ENCODE results near the gene SLC6A6. TPM values are rescaled to one million over a fixed set of nuclear protein-coding genes. Genes with fewer than 3 reads are reported as not detected.

The SLC6A6 gene
- total RNA-seq, result 10 to 100 TPM; 81.5 to 85.9 TPM

- peak within 1 kb of the TSS; percentile 79 to 83 for H3K4me3 ChIP-seq
- no peaks in the 10 kb centered on the region for H3K27me3 ChIP-seq
- H3K36me3 ChIP-seq, result no peaks in the 10 kb centered on the region
- no peaks in the 10 kb centered on the region for H3K9me3 ChIP-seq
- H3K4me1 ChIP-seq, result peaks cover 0 to 39% of the 10 kb centered on the region in 2 donors
- DNase-seq (ENCODE audit: low spot score), result peak; percentile 98
- peak in 1 of 2 donors; percentile 64 for TF ChIP-seq CTCF (IDR thresholded peaks at IDR 0.05)
- H3K27ac ChIP-seq, result peak within 1 kb of the TSS; percentile 92 to 94
These were observed at the start of gene SLC6A6 for GRCh38 chr3:14402304-14402811. Gene SLC6A6, plus strand, starts transcription at chr3:14402606. Its CDS starts 41,029 bp downstream, at chr3:14443635.

- TF ChIP-seq CTCF (IDR thresholded peaks at IDR 0.05), result no peak
- H3K9me3 ChIP-seq, result no peaks in the 10 kb centered on the region
- H3K27me3 ChIP-seq, result no peaks in the 10 kb centered on the region
- no peaks in the 10 kb centered on the region for H3K4me1 ChIP-seq
- no peak overlapping the region for H3K27ac ChIP-seq
- H3K36me3 ChIP-seq, result no peaks in the 10 kb centered on the region
- DNase-seq (ENCODE audit: low spot score), result no peak
- no peak overlapping the region for H3K4me3 ChIP-seq
These were observed 48.9 kb upstream of the SLC6A6 start for GRCh38 chr3:14353502-14353901.

GRCh38 chr3:14357463-14357862 lies 44.9 kb upstream of the SLC6A6 start:
- no peaks in the 10 kb centered on the region for H3K27me3 ChIP-seq
- no peak for DNase-seq (ENCODE audit: low spot score)

GRCh38 chr3:14358426-14359211 lies 43.8 kb upstream of the SLC6A6 start:
- no peaks in the 10 kb centered on the region for H3K9me3 ChIP-seq
- no peak overlapping the region for H3K4me3 ChIP-seq
- H3K27me3 ChIP-seq, result no peaks in the 10 kb centered on the region
- DNase-seq (ENCODE audit: low spot score), result peak; percentile 68
- no peak overlapping the region for H3K27ac ChIP-seq
- no peaks in the 10 kb centered on the region for H3K36me3 ChIP-seq
- H3K4me1 ChIP-seq, result no peaks in the 10 kb centered on the region
- TF ChIP-seq CTCF (IDR thresholded peaks at IDR 0.05), result no peak

More at GRCh38 chr3:14357463-14357862, 44.9 kb upstream of the SLC6A6 start:
- Histone ChIP-seq H3K9me3 (no peaks in the 10 kb centered on the region), H3K4me3 (no peak overlapping the region), H3K4me1 (no peaks in the 10 kb centered on the region), H3K36me3 (no peaks in the 10 kb centered on the region), H3K27ac (no peak overlapping the region)
- TF ChIP-seq CTCF (IDR thresholded peaks at IDR 0.05), result no peak

GRCh38 chr3:14359348-14359747 lies 43.1 kb upstream of the SLC6A6 start:
- no peak for TF ChIP-seq CTCF (IDR thresholded peaks at IDR 0.05)
- Histone ChIP-seq H3K36me3 (no peaks in the 10 kb centered on the region), H3K4me1 (no peaks in the 10 kb centered on the region), H3K27me3 (no peaks in the 10 kb centered on the region), H3K27ac (no peak overlapping the region), H3K4me3 (no peak overlapping the region), H3K9me3 (no peaks in the 10 kb centered on the region)
- no peak for DNase-seq (ENCODE audit: low spot score)

Data from right atrium auricular region (tissue), 2 donors.